ENCODE results near the gene ZC3HAV1.

ZC3HAV1 gene

DNA sequence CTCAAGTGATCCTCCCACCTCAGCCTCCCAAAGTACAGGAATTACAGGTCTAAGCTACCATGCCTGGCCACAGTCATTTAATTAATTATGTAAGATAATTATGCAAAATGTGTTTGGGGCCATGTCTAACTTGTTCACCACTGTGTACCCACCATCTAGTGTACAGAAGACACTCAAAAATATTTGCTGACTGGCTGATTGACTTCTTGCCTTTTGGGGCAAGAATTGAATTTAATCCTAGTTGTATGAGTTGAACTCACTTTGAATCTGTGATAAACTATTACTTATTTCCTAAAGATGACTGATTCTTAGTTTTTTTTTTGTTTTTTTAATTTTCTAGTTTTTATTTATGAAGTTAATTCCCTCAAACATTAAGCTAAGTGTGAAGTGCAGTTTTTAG, 57.9 kb downstream of the ZC3HAV1 start:
- Mint-ChIP-seq H3K27ac (no peak overlapping the region), H3K4me1 (no peaks in the 10 kb centered on the region), H3K9me3 (no peaks in the 10 kb centered on the region), H3K27me3 (ENCODE audit: low read depth) (no peaks in the 10 kb centered on the region), H3K4me3 (no peak overlapping the region), H3K36me3 (ENCODE audit: low read depth) (no peaks in the 10 kb centered on the region)
- TF ChIP-seq, protein P1, sequence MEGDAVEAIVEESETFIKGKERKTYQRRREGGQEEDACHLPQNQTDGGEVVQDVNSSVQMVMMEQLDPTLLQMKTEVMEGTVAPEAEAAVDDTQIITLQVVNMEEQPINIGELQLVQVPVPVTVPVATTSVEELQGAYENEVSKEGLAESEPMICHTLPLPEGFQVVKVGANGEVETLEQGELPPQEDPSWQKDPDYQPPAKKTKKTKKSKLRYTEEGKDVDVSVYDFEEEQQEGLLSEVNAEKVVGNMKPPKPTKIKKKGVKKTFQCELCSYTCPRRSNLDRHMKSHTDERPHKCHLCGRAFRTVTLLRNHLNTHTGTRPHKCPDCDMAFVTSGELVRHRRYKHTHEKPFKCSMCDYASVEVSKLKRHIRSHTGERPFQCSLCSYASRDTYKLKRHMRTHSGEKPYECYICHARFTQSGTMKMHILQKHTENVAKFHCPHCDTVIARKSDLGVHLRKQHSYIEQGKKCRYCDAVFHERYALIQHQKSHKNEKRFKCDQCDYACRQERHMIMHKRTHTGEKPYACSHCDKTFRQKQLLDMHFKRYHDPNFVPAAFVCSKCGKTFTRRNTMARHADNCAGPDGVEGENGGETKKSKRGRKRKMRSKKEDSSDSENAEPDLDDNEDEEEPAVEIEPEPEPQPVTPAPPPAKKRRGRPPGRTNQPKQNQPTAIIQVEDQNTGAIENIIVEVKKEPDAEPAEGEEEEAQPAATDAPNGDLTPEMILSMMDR (IDR thresholded peaks at IDR 0.05; ENCODE audit: unreplicated experiment in 3 of 3) = no peak

DNA sequence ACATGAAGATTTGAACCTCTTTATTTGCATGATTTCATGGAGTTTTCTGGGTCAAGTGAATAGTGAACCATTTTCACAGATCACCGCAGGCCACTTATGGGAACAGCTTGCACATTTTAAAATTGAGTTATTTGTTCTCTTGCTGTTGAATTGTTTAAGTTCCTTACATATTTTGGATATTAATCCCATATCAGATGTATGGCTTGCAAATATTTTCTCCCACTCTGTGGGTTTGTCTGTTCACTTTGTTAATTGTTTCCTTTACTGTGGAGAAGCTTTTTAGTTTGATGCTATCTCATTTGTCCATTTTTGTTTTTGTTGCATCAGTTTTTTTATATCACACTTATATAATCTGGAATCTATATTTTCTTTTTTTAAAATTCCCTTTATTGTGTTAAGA, 59.6 kb downstream of the ZC3HAV1 start:
- H3K36me3 Mint-ChIP-seq (ENCODE audit: low read depth) = no peaks in the 10 kb centered on the region
- no peak overlapping the region for H3K27ac Mint-ChIP-seq
- H3K9me3 Mint-ChIP-seq = no peaks in the 10 kb centered on the region
- no peak overlapping the region for H3K4me3 Mint-ChIP-seq
- TF ChIP-seq, protein P1 (IDR thresholded peaks at IDR 0.05; ENCODE audit: unreplicated experiment in 3 of 3) = no peak
- no peaks in the 10 kb centered on the region for H3K27me3 Mint-ChIP-seq (ENCODE audit: low read depth)
- H3K4me1 Mint-ChIP-seq = no peaks in the 10 kb centered on the region

GRCh38 chr7:139049111-139049510, 60.4 kb downstream of the ZC3HAV1 start:
- Mint-ChIP-seq H3K27me3 (ENCODE audit: low read depth) (no peaks in the 10 kb centered on the region), H3K9me3 (no peaks in the 10 kb centered on the region), H3K4me3 (no peak overlapping the region), H3K4me1 (no peaks in the 10 kb centered on the region), H3K27ac (no peak overlapping the region), H3K36me3 (ENCODE audit: low read depth) (no peaks in the 10 kb centered on the region)
- TF ChIP-seq, protein P1 (IDR thresholded peaks at IDR 0.05; ENCODE audit: unreplicated experiment in 3 of 3) = no peak

- Mint-ChIP-seq H3K36me3 (ENCODE audit: low read depth) (no peaks in the 10 kb centered on the region), H3K9me3 (no peaks in the 10 kb centered on the region), H3K4me3 (no peak overlapping the region), H3K27ac (no peak overlapping the region), H3K27me3 (ENCODE audit: low read depth) (no peaks in the 10 kb centered on the region), H3K4me1 (no peaks in the 10 kb centered on the region)
- TF ChIP-seq, protein P1 (IDR thresholded peaks at IDR 0.05; ENCODE audit: unreplicated experiment in 3 of 3) = no peak
These were observed 61.5 kb downstream of the ZC3HAV1 start for GRCh38 chr7:139047970-139048369.

GRCh38 chr7:139046143-139046542, 63.4 kb downstream of the ZC3HAV1 start:
- Mint-ChIP-seq H3K27ac (no peak overlapping the region), H3K9me3 (no peaks in the 10 kb centered on the region), H3K27me3 (ENCODE audit: low read depth) (peaks cover 2% of the 10 kb centered on the region), H3K36me3 (ENCODE audit: low read depth) (no peaks in the 10 kb centered on the region), H3K4me3 (no peak overlapping the region), H3K4me1 (no peaks in the 10 kb centered on the region)
- TF ChIP-seq, protein P1 (IDR thresholded peaks at IDR 0.05; ENCODE audit: unreplicated experiment in 3 of 3) = no peak

Data from nephron (organoid).